Thymus (tissue), 11 donors: ENCODE data around the gene POC1A. TPM values are rescaled to one million over a fixed set of nuclear protein-coding genes. Genes with fewer than 3 reads are reported as not detected.
"Not testable (repeated sequence)": the region's sequence is repeated elsewhere in the genome, so short reads cannot be mapped to it uniquely, and the experiment has no call there.

Source experiments
- DNase-seq, 9 donors: peaks; one replicate each; pipeline ENCODE4 v3.0.0-alpha.2; 2013; ENCODE audit warnings: low spot score in 9 of 9, low read depth in 6 of 9, missing footprints in 1 of 9
- H3K27ac ChIP-seq, 2 donors: one replicate each; pipeline ENCODE4 v1.5.1; 2013; ENCODE audit warnings: control low read depth in 1 of 2, low read depth in 1 of 2, low read length in 1 of 2, mild to moderate bottlenecking in 1 of 2, moderate library complexity in 1 of 2
- H3K27me3 ChIP-seq, 2 donors: one replicate each; pipeline ENCODE4 v1.5.1; 2013; ENCODE audit warnings: low read length in 1 of 2; ENCODE audit not compliant: control insufficient read depth in 2 of 2, insufficient read depth in 1 of 2
- H3K36me3 ChIP-seq, 2 donors: one replicate each; pipeline ENCODE4 v1.5.1; 2013; ENCODE audit warnings: low read length in 1 of 2, mild to moderate bottlenecking in 1 of 2, moderate library complexity in 1 of 2; ENCODE audit not compliant: control insufficient read depth in 2 of 2, insufficient read depth in 2 of 2
- H3K4me1 ChIP-seq, 2 donors: one replicate each; pipeline ENCODE4 v1.5.1; 2013; ENCODE audit warnings: low read length in 2 of 2; ENCODE audit not compliant: control insufficient read depth in 2 of 2, insufficient read depth in 2 of 2
- H3K4me3 ChIP-seq, 2 donors: one replicate each; pipeline ENCODE4 v1.5.1; 2013; ENCODE audit warnings: low read length in 2 of 2, control low read depth in 1 of 2, mild to moderate bottlenecking in 1 of 2
- H3K9me3 ChIP-seq, 2 donors: one replicate each; pipeline ENCODE4 v1.5.1; 2013; ENCODE audit warnings: low read length in 1 of 2, mild to moderate bottlenecking in 1 of 2; ENCODE audit not compliant: control insufficient read depth in 2 of 2, insufficient read depth in 1 of 2
- WGBS: extraction: QIAGEN DNeasy Blood & Tissue Kit; methylation state at CpG from one replicate; pipeline ENCODE4 v1.1.7; 2013; 5-methylcytosine and 5-hydroxymethylcytosine counted together
- polyA plus RNA-seq: library from polyadenylated mRNA; stranded (reverse); fragments of 200-250 nt; gene quantifications from one replicate; pipeline ENCODE4 v1.2.3, GENCODE V29; 2013
- total RNA-seq: library from RNA; stranded (reverse); fragments of 120-200 nt; gene quantifications from one replicate; pipeline ENCODE4 v1.2.4, GENCODE V29; 2013
- donor health status: healthy.

POC1A gene
- total and polyA plus RNA-seq, 2 donors, result 2.6 to 12.3 TPM

- no peak for DNase-seq
- Histone ChIP-seq H3K9me3 (peaks cover 0 to 7% of the 10 kb centered on the region in 2 donors), H3K4me3 (no peak overlapping the region), H3K4me1 (peaks cover 27 to 41% of the 10 kb centered on the region in 2 donors), H3K27me3 (no peaks in the 10 kb centered on the region), H3K36me3 (peaks cover 32 to 46% of the 10 kb centered on the region in 2 donors), H3K27ac (no peak overlapping the region)
- WGBS, result 96% methylated on average over 21 of the region's 21 CpGs
These were observed 103.7 kb downstream of the POC1A start for GRCh38 chr3:52050571-52050970.

GRCh38 chr3:52049503-52049902 lies 104.7 kb downstream of the POC1A start:
- Histone ChIP-seq H3K9me3 (peaks cover 0 to 7% of the 10 kb centered on the region in 2 donors), H3K36me3 (peaks cover 32 to 46% of the 10 kb centered on the region in 2 donors), H3K4me1 (peaks cover 24 to 32% of the 10 kb centered on the region in 2 donors), H3K27me3 (no peaks in the 10 kb centered on the region), H3K4me3 (no peak overlapping the region), H3K27ac (no peak overlapping the region)
- DNase-seq, result no peak
- WGBS, result 95% methylated on average over 2 of the region's 2 CpGs

DNA sequence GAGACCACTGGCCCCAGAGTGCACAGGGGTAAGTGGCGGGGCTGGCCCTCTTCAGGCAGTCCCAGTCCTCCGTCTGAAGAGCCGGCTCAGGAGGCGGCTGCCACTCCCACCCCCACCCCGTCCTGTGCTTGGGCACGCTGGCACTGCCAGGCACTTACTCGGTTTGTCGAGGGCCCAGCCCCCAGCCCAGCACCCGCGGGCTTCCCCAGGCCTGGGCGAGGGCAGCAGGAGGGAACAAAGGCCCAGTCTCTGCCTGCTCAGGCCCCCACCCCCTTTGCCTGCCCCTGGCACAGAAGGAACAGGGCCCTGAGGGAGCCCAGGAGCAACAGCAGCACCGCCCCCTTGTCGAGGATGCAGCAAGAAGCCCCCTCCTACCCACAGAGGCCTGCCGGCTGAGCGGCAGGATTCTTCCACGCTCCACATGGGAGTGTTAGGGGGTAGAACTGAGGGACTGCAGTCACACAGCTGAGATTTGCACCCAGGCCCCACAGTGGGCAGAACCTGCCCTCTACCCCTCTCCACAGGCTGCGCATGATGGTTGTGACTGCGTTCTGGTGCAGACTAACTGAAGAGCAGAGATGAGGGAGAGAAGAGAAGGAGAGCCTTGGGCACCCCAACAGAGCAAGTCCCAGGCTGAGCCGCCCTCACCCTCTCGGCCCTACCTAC lies 106.8 kb downstream of the POC1A start:
- Histone ChIP-seq H3K27me3 (no peaks in the 10 kb centered on the region), H3K4me1 (peaks cover 8 to 11% of the 10 kb centered on the region in 2 donors), H3K4me3 (no peak overlapping the region), H3K27ac (no peak overlapping the region), H3K36me3 (peaks cover 21 to 37% of the 10 kb centered on the region in 2 donors), H3K9me3 (peaks cover 0 to 3% of the 10 kb centered on the region in 2 donors)
- no peak for DNase-seq
- 95% methylated on average over 20 of the region's 20 CpGs for WGBS

DNA sequence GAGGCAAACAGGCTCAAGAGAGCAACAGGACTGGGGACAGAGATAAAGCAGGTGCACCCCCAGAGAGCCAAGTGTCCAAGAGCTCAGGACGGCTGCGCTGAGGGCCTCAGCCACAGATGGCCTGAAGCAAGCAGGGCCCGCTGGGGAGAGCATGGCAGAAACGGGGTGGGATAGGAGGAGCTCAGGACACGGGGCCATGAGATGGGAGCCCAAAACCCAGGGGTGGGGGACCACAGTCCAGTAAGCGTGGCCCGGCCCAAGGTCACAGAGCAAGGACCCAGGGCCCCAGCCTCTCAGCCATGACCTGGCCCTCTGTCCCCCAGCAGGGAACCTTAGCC lies 107.4 kb downstream of the POC1A start:
- 96% methylated on average over 7 of the region's 7 CpGs for WGBS
- Histone ChIP-seq H3K27ac (no peak overlapping the region), H3K27me3 (no peaks in the 10 kb centered on the region)

DNA sequence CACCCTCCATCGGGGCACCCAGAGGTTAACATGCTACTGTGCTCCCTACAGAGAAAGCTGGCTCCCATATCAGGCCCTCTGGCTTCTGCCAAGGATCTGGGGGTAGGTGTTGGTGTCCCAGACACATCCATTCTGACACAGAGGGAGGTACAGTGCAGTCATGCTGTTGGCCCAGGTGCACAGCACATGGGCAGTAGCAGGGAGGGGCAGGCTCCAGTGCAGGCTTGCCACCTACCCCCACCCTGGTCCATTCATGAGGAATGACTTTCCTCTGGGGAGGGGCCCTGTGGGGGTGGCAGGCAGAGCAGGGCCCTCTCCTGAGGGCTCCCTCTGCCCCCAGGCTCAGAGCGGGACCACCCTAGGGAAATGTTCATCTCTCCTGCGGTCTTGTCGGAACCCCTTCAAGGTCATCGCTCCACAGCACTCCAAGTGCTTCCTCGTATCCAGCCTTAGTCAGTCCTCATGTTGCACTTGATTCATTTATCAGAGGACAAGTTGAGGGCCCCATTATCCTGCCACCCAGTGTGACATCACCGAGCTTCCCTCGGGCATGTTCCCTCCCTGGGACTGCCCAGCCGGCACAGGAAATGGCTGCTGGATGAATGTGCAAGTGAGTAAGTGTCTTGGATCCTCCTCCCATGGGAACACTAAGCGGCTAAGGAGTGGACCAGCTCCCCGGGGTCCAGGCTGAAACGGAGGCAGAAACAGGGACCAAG lies 107.9 kb downstream of the POC1A start:
- H3K27me3 ChIP-seq, result no peaks in the 10 kb centered on the region
- DNase-seq, result no peak
- H3K36me3 ChIP-seq, result peaks cover 21 to 28% of the 10 kb centered on the region in 2 donors
- peaks cover 0 to under 1% of the 10 kb centered on the region in 2 donors for H3K4me1 ChIP-seq
- 96% methylated on average over 12 of the region's 12 CpGs for WGBS
- no peak overlapping the region for H3K4me3 ChIP-seq
- no peak overlapping the region for H3K27ac ChIP-seq
- no peaks in the 10 kb centered on the region for H3K9me3 ChIP-seq

More for the DNA sequence above, 107.4 kb downstream of the POC1A start:
- H3K36me3 ChIP-seq, result peaks cover 21 to 33% of the 10 kb centered on the region in 2 donors
- H3K4me1 ChIP-seq, result peaks cover 4 to 6% of the 10 kb centered on the region in 2 donors
- no peak overlapping the region for H3K4me3 ChIP-seq
- DNase-seq, result no peak
- no peaks in the 10 kb centered on the region for H3K9me3 ChIP-seq

DNA sequence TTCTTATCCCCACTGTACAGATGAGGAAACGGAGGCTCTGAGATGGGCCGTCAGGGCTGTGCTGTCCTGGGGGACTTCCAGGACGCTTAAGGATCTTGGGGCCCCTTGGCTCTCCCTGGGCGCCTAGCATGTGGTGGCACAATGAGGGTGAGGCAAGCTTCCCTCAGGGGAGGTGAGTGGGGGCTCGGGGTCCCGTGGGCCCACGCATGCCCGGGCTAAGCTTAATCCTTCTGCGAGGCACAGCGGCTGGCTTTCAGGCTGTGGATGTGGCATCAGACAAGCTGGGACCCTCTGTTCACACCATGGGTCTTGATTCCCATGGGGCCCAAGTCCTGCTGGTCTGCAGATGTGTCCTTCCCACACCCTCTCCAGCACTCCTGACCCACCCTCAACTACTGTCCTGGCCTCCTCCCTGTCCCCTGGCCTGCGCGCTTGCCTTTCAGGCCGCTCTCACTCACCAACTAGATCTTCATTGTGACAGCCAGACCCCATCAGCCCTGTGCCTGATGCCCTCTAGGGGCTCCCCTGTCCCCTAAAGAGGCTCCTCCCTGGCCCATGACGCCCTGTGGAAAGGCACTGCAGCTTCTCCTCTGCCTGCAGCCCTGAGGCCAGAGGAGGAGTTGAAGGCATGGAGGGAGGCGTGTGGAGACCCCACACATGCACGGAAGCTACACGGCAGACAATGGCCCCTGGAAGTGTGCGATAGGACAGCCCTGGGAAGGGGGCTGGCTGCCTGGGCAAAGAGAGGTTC lies 109.2 kb downstream of the POC1A start:
- 97% methylated on average over 18 of the region's 18 CpGs for WGBS
- H3K36me3 ChIP-seq, result peaks cover 9 to 15% of the 10 kb centered on the region in 2 donors
- no peak for DNase-seq
- no peaks in the 10 kb centered on the region for H3K9me3 ChIP-seq
- peaks cover 0 to 2% of the 10 kb centered on the region in 2 donors for H3K27me3 ChIP-seq
- no peak overlapping the region for H3K27ac ChIP-seq
- H3K4me1 ChIP-seq, result no peaks in the 10 kb centered on the region
- H3K4me3 ChIP-seq, result no peak overlapping the region

DNA sequence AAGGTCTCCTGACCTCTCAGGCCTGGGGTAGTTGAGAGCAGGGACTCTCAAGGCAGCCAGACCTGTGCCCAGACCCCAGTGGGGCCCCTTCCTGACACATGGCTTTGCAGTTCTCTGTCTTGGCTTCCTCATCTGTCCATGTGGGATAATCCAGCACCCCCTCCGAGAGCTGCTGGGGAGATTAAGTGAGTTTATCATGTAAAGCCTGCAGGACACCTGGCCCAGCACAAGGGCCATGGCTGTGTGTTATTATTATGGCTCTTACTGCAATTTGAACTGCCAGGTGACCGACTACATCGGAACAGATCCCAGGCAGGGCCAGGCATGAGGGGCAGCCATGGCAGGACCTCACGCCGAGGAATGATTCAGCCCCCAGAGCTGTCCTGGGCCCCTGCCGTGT lies 110.5 kb downstream of the POC1A start:
- H3K9me3 ChIP-seq, result no peaks in the 10 kb centered on the region
- H3K4me1 ChIP-seq, result no peaks in the 10 kb centered on the region
- H3K27me3 ChIP-seq, result peaks cover 0 to 2% of the 10 kb centered on the region in 2 donors
- H3K36me3 ChIP-seq, result peaks cover 0 to 2% of the 10 kb centered on the region in 2 donors
- no peak for DNase-seq
- H3K27ac ChIP-seq, result no peak overlapping the region
- WGBS, result 94% methylated on average over 6 of the region's 6 CpGs
- H3K4me3 ChIP-seq, result no peak overlapping the region

DNA sequence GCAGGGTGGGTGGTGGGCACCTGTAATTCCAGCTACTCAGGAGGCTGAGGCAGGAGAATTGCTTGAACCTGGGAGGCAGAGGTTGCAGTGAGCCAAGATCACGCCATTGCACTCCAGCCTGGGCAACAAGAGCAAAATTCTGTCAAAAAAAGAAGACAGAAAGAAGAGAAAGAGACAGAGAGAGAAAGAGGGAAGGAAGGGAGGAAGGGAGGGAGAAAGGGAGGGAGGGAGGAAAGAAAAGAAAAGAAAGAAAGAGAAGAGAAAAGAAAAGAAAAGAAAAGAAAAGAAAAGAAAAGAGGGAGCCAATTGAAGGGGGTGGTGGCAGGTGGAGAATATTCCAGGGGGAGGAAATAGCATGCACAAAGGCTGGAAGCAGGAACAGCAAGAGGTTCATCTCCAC lies 111.2 kb downstream of the POC1A start:
- 97% methylated on average over 1 of the region's 1 CpG for WGBS
- not testable (repeated sequence) for H3K36me3 ChIP-seq, H3K4me3 ChIP-seq, H3K9me3 ChIP-seq, DNase-seq, H3K4me1 ChIP-seq, H3K27ac ChIP-seq, H3K27me3 ChIP-seq
